Thyroid gland (tissue), 4 donors: ENCODE data around the gene SLC6A4. TPM values are rescaled to one million over a fixed set of nuclear protein-coding genes. Genes with fewer than 3 reads are reported as not detected.
"Not testable (repeated sequence)": the region's sequence is repeated elsewhere in the genome, so short reads cannot be mapped to it uniquely, and the experiment has no call there.

ENCODE experiments used
- DNase-seq, 2 donors: peaks; one replicate each; pipeline ENCODE4 v3.0.0-alpha.2; 2019
- H3K27ac ChIP-seq, 3 donors: fragments of 200-600 bp; sonication (generic); 1 replicate in 2 of 3; 2 replicates in 1 of 3; pipeline ENCODE4 v1.5.1; 2016 to 2019; ENCODE audit warnings: mild to moderate bottlenecking in 1 of 3, moderate library complexity in 1 of 3
- H3K27me3 ChIP-seq: fragments of 200-600 bp; sonication (generic); one replicate; pipeline ENCODE4 v1.5.1; 2019
- H3K36me3 ChIP-seq, 2 donors: fragments of 200-600 bp; sonication (generic); one replicate each; pipeline ENCODE4 v1.5.1; 2016 to 2019
- H3K4me1 ChIP-seq, 2 donors: fragments of 200-600 bp; sonication (generic); one replicate each; pipeline ENCODE4 v1.5.1; 2017 to 2019
- H3K4me3 ChIP-seq, 3 donors: fragments of 200-600 bp; sonication (generic); replicated peaks in 1 of 3; 1 replicate in 2 of 3; 2 replicates in 1 of 3; pipeline ENCODE4 v1.5.1; 2016; ENCODE audit warnings: mild to moderate bottlenecking in 1 of 3
- H3K9me3 ChIP-seq: fragments of 200-600 bp; sonication (generic); one replicate; pipeline ENCODE4 v1.5.1; 2017
- POLR2A ChIP-seq, 2 donors: fragments of 450-650 bp; IDR thresholded peaks; one replicate each; pipeline ENCODE4 v1.6.1; 2017; ENCODE audit warnings: antibody characterized with exemption in 2 of 2, mild to moderate bottlenecking in 2 of 2, moderate library complexity in 1 of 2
- WGBS, 2 donors: methylation state at CpG; one replicate each; pipeline ENCODE4 v1.1.5; 2017; 5-methylcytosine and 5-hydroxymethylcytosine counted together
- intact Hi-C: fragments of 100-400 bp; cut with DNase I; formaldehyde crosslinking; loops from one replicate; pipeline ENCODE4 v1.15.1; 2023
- total RNA-seq, 4 donors: library from RNA; depleted of rRNA; stranded (reverse); fragments of >200 nt; gene quantifications; one replicate each; pipeline ENCODE4 v1.2.3, GENCODE V29; 2016
- TF ChIP-seq, protein P1 (sequence below), 6 experiments: fragments of 200-600 bp in 3 of 6; fragments of 450-650 bp in 3 of 6; sonication (generic) in 3 of 6; IDR thresholded peaks; one replicate each; pipeline ENCODE4 v1.5.1; 2016 to 2019; ENCODE audit warnings: antibody characterized with exemption in 6 of 6, mild to moderate bottlenecking in 2 of 6, inconsistent platforms in 1 of 6, moderate library complexity in 1 of 6

The SLC6A4 gene
- total RNA-seq, 4 donors from 2014 or later = under 0.01 to 4.9 (median 0.20) TPM

DNA sequence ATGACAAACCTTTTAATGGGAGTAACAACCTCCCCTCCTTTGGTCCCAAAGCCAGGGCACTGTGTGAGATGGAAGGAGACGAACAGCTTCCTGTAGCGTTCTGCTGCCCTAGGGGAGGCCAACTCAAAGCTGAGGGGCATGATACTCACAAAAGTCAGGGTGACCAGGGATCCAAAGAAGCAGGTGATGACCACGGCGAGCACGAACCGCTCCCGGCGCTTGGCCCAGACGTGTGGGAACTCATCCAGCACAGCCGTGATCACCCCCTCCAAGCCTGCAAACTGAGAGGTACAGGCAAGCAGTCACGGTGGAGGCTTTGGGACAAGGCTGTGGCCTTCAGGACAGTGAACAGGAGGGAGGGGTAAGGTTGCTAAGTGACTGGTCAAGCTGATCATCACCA lies 25.1 kb downstream of the SLC6A4 start:
- no peaks in the 10 kb centered on the region for H3K27me3 ChIP-seq
- H3K36me3 ChIP-seq = no peaks in the 10 kb centered on the region
- no peaks in the 10 kb centered on the region for H3K4me1 ChIP-seq
- WGBS, 2 donors = 89 to 94% methylated on average over 9 to 11 of the region's 11 CpGs
- TF ChIP-seq, protein P1, sequence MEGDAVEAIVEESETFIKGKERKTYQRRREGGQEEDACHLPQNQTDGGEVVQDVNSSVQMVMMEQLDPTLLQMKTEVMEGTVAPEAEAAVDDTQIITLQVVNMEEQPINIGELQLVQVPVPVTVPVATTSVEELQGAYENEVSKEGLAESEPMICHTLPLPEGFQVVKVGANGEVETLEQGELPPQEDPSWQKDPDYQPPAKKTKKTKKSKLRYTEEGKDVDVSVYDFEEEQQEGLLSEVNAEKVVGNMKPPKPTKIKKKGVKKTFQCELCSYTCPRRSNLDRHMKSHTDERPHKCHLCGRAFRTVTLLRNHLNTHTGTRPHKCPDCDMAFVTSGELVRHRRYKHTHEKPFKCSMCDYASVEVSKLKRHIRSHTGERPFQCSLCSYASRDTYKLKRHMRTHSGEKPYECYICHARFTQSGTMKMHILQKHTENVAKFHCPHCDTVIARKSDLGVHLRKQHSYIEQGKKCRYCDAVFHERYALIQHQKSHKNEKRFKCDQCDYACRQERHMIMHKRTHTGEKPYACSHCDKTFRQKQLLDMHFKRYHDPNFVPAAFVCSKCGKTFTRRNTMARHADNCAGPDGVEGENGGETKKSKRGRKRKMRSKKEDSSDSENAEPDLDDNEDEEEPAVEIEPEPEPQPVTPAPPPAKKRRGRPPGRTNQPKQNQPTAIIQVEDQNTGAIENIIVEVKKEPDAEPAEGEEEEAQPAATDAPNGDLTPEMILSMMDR (IDR thresholded peaks at IDR 0.05) = no peak
- TF ChIP-seq POLR2A (IDR thresholded peaks at IDR 0.05) = no peak
- no peak overlapping the region for H3K4me3 ChIP-seq
- no peaks in the 10 kb centered on the region for H3K9me3 ChIP-seq
- intact Hi-C loops = no loop called here
- H3K27ac ChIP-seq = no peak overlapping the region
- no peak for DNase-seq

- no peak overlapping the region for H3K27ac ChIP-seq
- TF ChIP-seq POLR2A (IDR thresholded peaks at IDR 0.05) = no peak
- TF ChIP-seq, protein P1 (IDR thresholded peaks at IDR 0.05) = no peak
- no peaks in the 10 kb centered on the region for H3K9me3 ChIP-seq
- no peaks in the 10 kb centered on the region for H3K36me3 ChIP-seq
- intact Hi-C loops = no loop called here
- no peak for DNase-seq
- WGBS, 2 donors = 92 to 95% methylated on average over 7 of the region's 7 CpGs
- H3K27me3 ChIP-seq = no peaks in the 10 kb centered on the region
- no peak overlapping the region for H3K4me3 ChIP-seq
- no peaks in the 10 kb centered on the region for H3K4me1 ChIP-seq
Observed at GRCh38 chr17:30209930-30210329, 25.6 kb downstream of the SLC6A4 start.

GRCh38 chr17:30208214-30208613 lies 27.3 kb downstream of the SLC6A4 start:
- no peak for DNase-seq
- intact Hi-C loops = no loop called here
- Histone ChIP-seq H3K36me3 (no peaks in the 10 kb centered on the region), H3K27ac (no peak overlapping the region), H3K9me3 (no peaks in the 10 kb centered on the region), H3K27me3 (no peaks in the 10 kb centered on the region), H3K4me1 (no peaks in the 10 kb centered on the region), H3K4me3 (no peak overlapping the region)
- TF ChIP-seq, protein P1 (IDR thresholded peaks at IDR 0.05) = no peak
- TF ChIP-seq POLR2A (IDR thresholded peaks at IDR 0.05) = no peak
- WGBS, 2 donors = 51 to 59% methylated on average over 3 of the region's 3 CpGs

GRCh38 chr17:30207655-30208054 lies 27.8 kb downstream of the SLC6A4 start:
- H3K27me3 ChIP-seq = no peaks in the 10 kb centered on the region
- 74 to 76% methylated on average over 7 to 9 of the region's 9 CpGs for WGBS, 2 donors
- TF ChIP-seq, protein P1 (IDR thresholded peaks at IDR 0.05) = no peak
- no peak for TF ChIP-seq POLR2A (IDR thresholded peaks at IDR 0.05)
- no peaks in the 10 kb centered on the region for H3K4me1 ChIP-seq
- no peak for DNase-seq
- intact Hi-C loops = no loop called here
- H3K36me3 ChIP-seq = no peaks in the 10 kb centered on the region
- no peak overlapping the region for H3K27ac ChIP-seq
- H3K4me3 ChIP-seq = no peak overlapping the region
- no peaks in the 10 kb centered on the region for H3K9me3 ChIP-seq

GRCh38 chr17:30203471-30203981 lies 32.0 kb downstream of the SLC6A4 start:
- no peaks in the 10 kb centered on the region for H3K36me3 ChIP-seq
- no peak overlapping the region for H3K27ac ChIP-seq
- TF ChIP-seq, protein P1 (IDR thresholded peaks at IDR 0.05) = no peak
- TF ChIP-seq POLR2A (IDR thresholded peaks at IDR 0.05) = no peak
- no peak for DNase-seq
- WGBS, 2 donors = 48 to 54% methylated on average over 6 of the region's 6 CpGs
- H3K27me3 ChIP-seq = no peaks in the 10 kb centered on the region
- no peaks in the 10 kb centered on the region for H3K4me1 ChIP-seq
- no peaks in the 10 kb centered on the region for H3K9me3 ChIP-seq
- intact Hi-C loops = no loop called here
- no peak overlapping the region for H3K4me3 ChIP-seq

DNA sequence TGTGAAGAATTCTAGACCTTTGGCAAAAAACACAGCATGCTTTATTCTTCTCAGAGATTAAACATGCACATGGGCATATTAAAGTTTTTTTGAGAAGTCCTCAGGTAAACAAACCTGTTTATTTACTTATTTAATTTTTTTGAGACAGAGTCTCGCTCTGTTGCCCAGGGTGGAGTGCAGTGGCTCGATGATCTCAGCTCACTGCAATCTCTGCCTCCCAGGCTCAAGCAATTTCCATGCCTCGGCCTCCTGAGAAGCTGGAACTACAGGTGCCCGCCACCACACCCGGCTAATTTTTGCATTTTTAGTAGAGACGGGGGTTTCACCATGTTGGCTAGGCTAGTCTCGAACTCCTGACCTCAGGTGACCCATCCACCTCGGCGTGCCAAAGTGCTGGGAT lies 34.8 kb downstream of the SLC6A4 start:
- intact Hi-C loops, H3K4me1 ChIP-seq, DNase-seq, H3K9me3 ChIP-seq, H3K27ac ChIP-seq, H3K36me3 ChIP-seq, H3K27me3 ChIP-seq, H3K4me3 ChIP-seq: not testable (repeated sequence)
- WGBS, 2 donors = 94% methylated on average over 8 of the region's 9 CpGs
